Type B pancreatic cell (in vitro differentiated cells): ENCODE results near the gene PAEP. TPM values are rescaled to one million over a fixed set of nuclear protein-coding genes. Genes with fewer than 3 reads are reported as not detected.

Source experiments
- DNase-seq: peaks from one replicate; pipeline ENCODE4 v3.0.0; 2021; ENCODE audit warnings: mixed read lengths; ENCODE audit not compliant: unreplicated experiment; ENCODE audit errors: extremely low spot score
- H3K27ac Mint-ChIP-seq: 2 replicates; pipeline ENCODE4 v1.8.0; 2021; ENCODE audit warnings: mild to moderate bottlenecking, mixed read lengths
- H3K27me3 Mint-ChIP-seq: 2 replicates; pipeline ENCODE4 v1.8.0; 2021; ENCODE audit warnings: mixed read lengths
- H3K36me3 Mint-ChIP-seq: 2 replicates; pipeline ENCODE4 v1.8.0; 2021; ENCODE audit warnings: mixed read lengths
- H3K4me1 Mint-ChIP-seq: one replicate; pipeline ENCODE4 v1.8.0; 2021; ENCODE audit warnings: mixed read lengths; ENCODE audit not compliant: unreplicated experiment
- H3K4me3 Mint-ChIP-seq: 2 replicates; pipeline ENCODE4 v1.8.0; 2021; ENCODE audit warnings: mild to moderate bottlenecking, mixed read lengths
- H3K9me3 Mint-ChIP-seq: 2 replicates; pipeline ENCODE4 v1.8.0; 2021; ENCODE audit warnings: mixed read lengths
- total RNA-seq: library from RNA; stranded (reverse); gene quantifications from 2 replicates; pipeline ENCODE4 v1.2.1, GENCODE V29; 2021; ENCODE audit warnings: low replicate concordance
- TF ChIP-seq, protein P1 (sequence below): fragments of 200-600 bp; sonication (generic); conservative IDR thresholded peaks from 2 replicates; pipeline ENCODE4 v1.5.0; 2021; ENCODE audit warnings: antibody characterized with exemption, mild to moderate bottlenecking

Gene PAEP
- total RNA-seq, 1 donor from 2014 or later, result not detected

DNA sequence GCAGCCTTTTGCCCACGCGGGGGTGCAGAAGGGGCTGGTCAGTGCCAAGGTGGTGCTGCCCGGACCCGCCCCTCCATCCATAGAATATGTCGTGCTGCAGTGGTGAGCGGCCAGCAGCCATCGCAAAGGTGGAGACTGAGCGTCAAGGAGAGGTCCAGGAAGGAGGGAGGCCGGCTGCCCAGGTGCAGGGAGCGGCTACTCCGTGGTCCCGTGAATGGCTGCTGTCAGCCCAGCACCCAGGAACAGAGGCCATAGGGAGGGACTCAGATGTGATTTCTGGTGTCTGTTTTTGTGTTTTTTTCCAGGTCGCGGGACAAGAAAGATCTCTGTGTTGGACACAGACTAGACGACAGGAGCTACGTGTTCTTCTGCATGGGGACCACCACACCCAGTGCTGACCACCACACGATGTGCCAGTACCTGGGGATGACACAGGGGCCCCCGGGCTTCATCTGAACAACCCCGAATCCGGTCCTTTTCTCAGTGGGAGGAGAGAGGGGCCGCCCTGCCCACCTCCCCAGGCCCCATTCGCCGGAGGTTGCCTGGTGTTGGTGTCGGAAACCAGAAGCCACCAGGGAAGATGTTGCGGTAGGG, 29.0 kb downstream of the PAEP start:
- H3K27ac Mint-ChIP-seq, result no peak overlapping the region
- no peaks in the 10 kb centered on the region for H3K27me3 Mint-ChIP-seq
- DNase-seq, result peak; percentile 44
- H3K36me3 Mint-ChIP-seq, result no peaks in the 10 kb centered on the region
- H3K9me3 Mint-ChIP-seq, result no peaks in the 10 kb centered on the region
- TF ChIP-seq, protein P1, sequence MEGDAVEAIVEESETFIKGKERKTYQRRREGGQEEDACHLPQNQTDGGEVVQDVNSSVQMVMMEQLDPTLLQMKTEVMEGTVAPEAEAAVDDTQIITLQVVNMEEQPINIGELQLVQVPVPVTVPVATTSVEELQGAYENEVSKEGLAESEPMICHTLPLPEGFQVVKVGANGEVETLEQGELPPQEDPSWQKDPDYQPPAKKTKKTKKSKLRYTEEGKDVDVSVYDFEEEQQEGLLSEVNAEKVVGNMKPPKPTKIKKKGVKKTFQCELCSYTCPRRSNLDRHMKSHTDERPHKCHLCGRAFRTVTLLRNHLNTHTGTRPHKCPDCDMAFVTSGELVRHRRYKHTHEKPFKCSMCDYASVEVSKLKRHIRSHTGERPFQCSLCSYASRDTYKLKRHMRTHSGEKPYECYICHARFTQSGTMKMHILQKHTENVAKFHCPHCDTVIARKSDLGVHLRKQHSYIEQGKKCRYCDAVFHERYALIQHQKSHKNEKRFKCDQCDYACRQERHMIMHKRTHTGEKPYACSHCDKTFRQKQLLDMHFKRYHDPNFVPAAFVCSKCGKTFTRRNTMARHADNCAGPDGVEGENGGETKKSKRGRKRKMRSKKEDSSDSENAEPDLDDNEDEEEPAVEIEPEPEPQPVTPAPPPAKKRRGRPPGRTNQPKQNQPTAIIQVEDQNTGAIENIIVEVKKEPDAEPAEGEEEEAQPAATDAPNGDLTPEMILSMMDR, result no peak
- no peak overlapping the region for H3K4me3 Mint-ChIP-seq
- no peaks in the 10 kb centered on the region for H3K4me1 Mint-ChIP-seq

GRCh38 chr9:135591506-135592330, 30.2 kb downstream of the PAEP start:
- Mint-ChIP-seq H3K27ac (no peak overlapping the region), H3K4me3 (no peak overlapping the region), H3K9me3 (no peaks in the 10 kb centered on the region), H3K27me3 (no peaks in the 10 kb centered on the region), H3K36me3 (no peaks in the 10 kb centered on the region), H3K4me1 (no peaks in the 10 kb centered on the region)
- TF ChIP-seq, protein P1, result no peak
- DNase-seq, result peak; percentile 63

DNA sequence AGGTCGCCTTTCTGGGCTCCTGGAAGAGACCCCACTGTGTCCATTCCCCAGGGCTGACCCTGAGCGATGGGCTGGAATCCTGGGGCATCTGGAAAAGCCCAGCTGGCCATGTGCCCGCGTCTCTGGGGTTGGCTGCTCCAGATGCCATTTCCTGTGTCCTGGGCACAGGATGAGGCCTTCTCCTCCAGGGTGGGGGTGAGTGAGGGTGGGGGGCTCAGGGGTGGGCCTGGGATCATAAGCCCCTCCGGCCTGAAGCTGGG, 30.7 kb downstream of the PAEP start:
- TF ChIP-seq, protein P1, result no peak
- no peak for DNase-seq
- H3K9me3 Mint-ChIP-seq, result no peaks in the 10 kb centered on the region
- H3K36me3 Mint-ChIP-seq, result no peaks in the 10 kb centered on the region
- no peak overlapping the region for H3K27ac Mint-ChIP-seq
- no peak overlapping the region for H3K4me3 Mint-ChIP-seq
- H3K4me1 Mint-ChIP-seq, result no peaks in the 10 kb centered on the region
- no peaks in the 10 kb centered on the region for H3K27me3 Mint-ChIP-seq

- TF ChIP-seq, protein P1, result no peak
- Mint-ChIP-seq H3K27me3 (no peaks in the 10 kb centered on the region), H3K4me1 (no peaks in the 10 kb centered on the region), H3K9me3 (no peaks in the 10 kb centered on the region), H3K36me3 (no peaks in the 10 kb centered on the region), H3K4me3 (no peak overlapping the region), H3K27ac (no peak overlapping the region)
- DNase-seq, result peak; percentile 54
These were observed 31.1 kb downstream of the PAEP start for GRCh38 chr9:135592625-135593024.

GRCh38 chr9:135596211-135596610, 34.7 kb downstream of the PAEP start:
- Mint-ChIP-seq H3K9me3 (no peaks in the 10 kb centered on the region), H3K36me3 (no peaks in the 10 kb centered on the region), H3K4me3 (no peak overlapping the region), H3K27ac (no peak overlapping the region), H3K27me3 (peaks cover 14% of the 10 kb centered on the region), H3K4me1 (no peaks in the 10 kb centered on the region)
- TF ChIP-seq, protein P1, result no peak
- no peak for DNase-seq
